Activated CD8-positive, alpha-beta T cell treated with anti-CD3 and anti-CD28 coated beads for 36 hours (primary cell): ENCODE measurements around the gene ROBO2. TPM values are rescaled to one million over a fixed set of nuclear protein-coding genes. Genes with fewer than 3 reads are reported as not detected.

Experiments used
- ATAC-seq: fragments of 200-7000 bp; cut with Tn5 transposase; one replicate; pipeline ENCODE4 v1.10.0; 2021; ENCODE audit warnings: mild to moderate bottlenecking, moderate library complexity
- CTCF ChIA-PET: fragments of 350-600 bp; sonication (Branson Sonifier 250); formaldehyde crosslinking; loops from one replicate; lab custom pipeline; 2021; ENCODE audit warnings: antibody characterized with exemption; lab: Charles Lee
- POLR2A ChIA-PET: fragments of 350-600 bp; sonication (Branson Sonifier 250); formaldehyde crosslinking; loops from one replicate; lab custom pipeline; 2021; ENCODE audit warnings: antibody characterized with exemption; lab: Charles Lee
- DNase-seq: peaks from one replicate; pipeline ENCODE4 v3.0.0-alpha.2; 2020
- H3K27ac Mint-ChIP-seq: one replicate; pipeline ENCODE4 v1.8.0; 2021; ENCODE audit warnings: mild to moderate bottlenecking, mixed read lengths
- H3K27me3 Mint-ChIP-seq: one replicate; pipeline ENCODE4 v1.8.0; 2021; ENCODE audit warnings: mixed read lengths
- H3K36me3 Mint-ChIP-seq: one replicate; pipeline ENCODE4 v1.8.0; 2021; ENCODE audit warnings: low read depth, mixed read lengths
- H3K4me1 Mint-ChIP-seq: one replicate; pipeline ENCODE4 v1.8.0; 2021; ENCODE audit warnings: low read depth, mixed read lengths
- H3K4me3 Mint-ChIP-seq: one replicate; pipeline ENCODE4 v1.8.0; 2021; ENCODE audit warnings: mild to moderate bottlenecking, moderate library complexity, mixed read lengths
- H3K9me3 Mint-ChIP-seq: one replicate; pipeline ENCODE4 v1.8.0; 2021; ENCODE audit warnings: mixed read lengths
- CTCF ChIP-seq: fragments of 200-600 bp; IDR thresholded peaks from one replicate; pipeline ENCODE4 v1.8.0; 2022; ENCODE audit warnings: antibody characterized with exemption, mild to moderate bottlenecking
- intact Hi-C: fragments of 100-400 bp; cut with micrococcal nuclease; formaldehyde crosslinking; loops from one replicate; pipeline ENCODE4 v1.10.0; 2022
- total RNA-seq, 2 experiments: library from RNA; stranded (reverse); gene quantifications; one replicate each; pipeline ENCODE4 v1.2.3, GENCODE V29; 2021

ROBO2 gene
- total RNA-seq, 2 experiments from 2014 or later, result not detected

GRCh38 chr3:77259694-77260093, 219.8 kb downstream of the ROBO2 start:
- Mint-ChIP-seq H3K4me1 (no peaks in the 10 kb centered on the region), H3K4me3 (no peak overlapping the region), H3K27ac (no peak overlapping the region), H3K9me3 (peaks cover 1% of the 10 kb centered on the region), H3K36me3 (no peaks in the 10 kb centered on the region), H3K27me3 (no peaks in the 10 kb centered on the region)
- no peak for TF ChIP-seq CTCF
- intact Hi-C loops, result loop anchor here (10.0 kb wide), 1 partner anchor 225 kb away; no protein-coding TSS in a partner anchor
- DNase-seq (no peak), ATAC-seq (no peak)
- POLR2A ChIA-PET, result no interaction called here
- CTCF ChIA-PET, result no interaction called here

GRCh38 chr3:77262361-77262760, 222.5 kb downstream of the ROBO2 start:
- ChIA-PET CTCF (no interaction called here), POLR2A (no interaction called here)
- Mint-ChIP-seq H3K4me1 (no peaks in the 10 kb centered on the region), H3K36me3 (no peaks in the 10 kb centered on the region), H3K9me3 (peaks cover 1% of the 10 kb centered on the region), H3K4me3 (no peak overlapping the region), H3K27ac (no peak overlapping the region), H3K27me3 (no peaks in the 10 kb centered on the region)
- intact Hi-C loops, result no loop called here
- no peak for DNase-seq
- no peak for ATAC-seq
- TF ChIP-seq CTCF, result no peak

GRCh38 chr3:77267589-77267988, 227.7 kb downstream of the ROBO2 start:
- Mint-ChIP-seq H3K27ac (no peak overlapping the region), H3K4me3 (no peak overlapping the region), H3K4me1 (no peaks in the 10 kb centered on the region), H3K9me3 (peaks cover 3% of the 10 kb centered on the region), H3K27me3 (no peaks in the 10 kb centered on the region), H3K36me3 (no peaks in the 10 kb centered on the region)
- no peak for TF ChIP-seq CTCF
- intact Hi-C loops, result no loop called here
- DNase-seq (no peak), ATAC-seq (no peak)
- ChIA-PET CTCF (no interaction called here), POLR2A (no interaction called here)

- H3K9me3 Mint-ChIP-seq, result peaks cover 4% of the 10 kb centered on the region
- no peaks in the 10 kb centered on the region for H3K27me3 Mint-ChIP-seq
- no peaks in the 10 kb centered on the region for H3K36me3 Mint-ChIP-seq
- no peak for ATAC-seq
- no peaks in the 10 kb centered on the region for H3K4me1 Mint-ChIP-seq
- no peak overlapping the region for H3K27ac Mint-ChIP-seq
- POLR2A ChIA-PET, result no interaction called here
- intact Hi-C loops, result no loop called here
- H3K4me3 Mint-ChIP-seq, result no peak overlapping the region
- no peak for DNase-seq
- CTCF ChIA-PET, result no interaction called here
- TF ChIP-seq CTCF, result no peak
Observed at GRCh38 chr3:77271306-77271705, 231.4 kb downstream of the ROBO2 start.

- Mint-ChIP-seq H3K36me3 (no peaks in the 10 kb centered on the region), H3K9me3 (peaks cover 4% of the 10 kb centered on the region), H3K27me3 (no peaks in the 10 kb centered on the region), H3K4me1 (no peaks in the 10 kb centered on the region), H3K4me3 (no peak overlapping the region), H3K27ac (no peak overlapping the region)
- no peak for DNase-seq
- ChIA-PET CTCF (no interaction called here), POLR2A (no interaction called here)
- intact Hi-C loops, result no loop called here
- no peak for ATAC-seq
- no peak for TF ChIP-seq CTCF
Observed at GRCh38 chr3:77271711-77272110, 231.8 kb downstream of the ROBO2 start.
